IPS-NIHi7 (cell line): ENCODE data around the gene BANK1.
"Not testable (repeated sequence)": the region's sequence is repeated elsewhere in the genome, so short reads cannot be mapped to it uniquely, and the experiment has no call there.

ENCODE experiments used
- DNase-seq: peaks from one replicate; pipeline ENCODE4 v3.0.0; 2012; ENCODE audit warnings: mixed read lengths; ENCODE audit errors: extremely low spot score

BANK1 gene

DNA sequence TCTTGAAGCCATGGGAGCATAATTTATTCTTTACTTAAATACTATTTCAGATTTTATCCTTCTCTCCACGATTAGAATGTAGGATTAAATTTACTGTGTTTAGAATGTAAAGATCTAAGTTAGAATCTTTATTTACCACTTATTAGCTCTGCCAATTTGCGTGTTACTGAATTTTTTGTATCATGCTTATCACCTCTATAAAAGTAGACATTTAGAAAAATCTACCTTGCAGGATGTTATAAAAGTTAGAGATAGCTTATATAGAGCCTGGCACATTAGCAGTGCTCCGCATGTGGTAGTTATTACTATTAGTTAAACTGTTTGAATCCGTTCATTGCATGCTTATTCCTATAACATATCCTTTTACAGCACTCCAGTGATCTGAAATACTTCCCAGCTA, 97.9 kb downstream of the BANK1 start:
- DNase-seq = no peak

DNA sequence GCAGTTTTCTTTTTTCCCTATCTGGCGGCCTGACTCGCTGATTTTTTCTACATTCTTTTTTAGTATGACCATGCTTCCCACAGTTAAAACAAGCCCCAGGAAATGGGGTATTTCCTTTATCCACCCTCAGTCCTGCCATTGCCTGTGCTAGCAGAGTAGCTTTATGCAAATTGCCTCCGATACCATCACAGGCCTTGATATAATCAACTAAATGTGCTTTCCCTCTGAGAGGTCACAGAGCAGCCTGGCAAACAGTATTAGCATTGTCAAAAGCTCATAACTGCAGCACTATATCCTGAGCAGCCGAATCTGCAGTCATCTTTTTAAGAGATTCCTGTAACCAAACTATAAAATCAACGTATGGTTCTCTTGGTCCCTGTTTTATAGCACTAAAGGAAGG, 115.0 kb downstream of the BANK1 start:
- not testable (repeated sequence) for DNase-seq

DNA sequence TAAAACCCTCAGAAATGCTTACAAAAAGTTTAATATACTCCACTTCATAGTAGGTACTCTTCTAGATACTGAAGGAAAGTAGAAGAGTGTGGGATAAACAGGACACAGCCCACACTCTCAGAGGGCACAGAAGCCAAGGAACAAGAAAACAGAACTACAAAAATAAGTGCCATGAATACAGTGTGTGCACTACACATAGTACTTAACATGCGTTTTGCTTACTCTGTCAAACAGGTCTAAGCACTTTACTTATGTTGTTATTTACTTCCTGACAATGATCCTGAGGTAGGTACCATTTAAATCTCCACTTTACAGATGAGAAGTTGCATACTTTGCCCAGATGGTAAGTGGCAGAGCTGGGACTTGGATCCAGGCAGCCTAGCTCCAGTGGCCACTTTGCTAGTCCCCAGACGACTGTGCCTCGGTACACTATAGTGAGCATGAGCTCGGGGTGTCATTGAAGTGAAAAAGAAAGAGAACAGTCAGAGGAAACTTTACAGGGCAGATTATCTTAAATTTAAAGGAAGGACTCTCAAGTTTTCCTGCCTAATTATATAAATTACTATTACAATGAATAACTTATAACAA, 120.3 kb downstream of the BANK1 start:
- no peak for DNase-seq

DNA sequence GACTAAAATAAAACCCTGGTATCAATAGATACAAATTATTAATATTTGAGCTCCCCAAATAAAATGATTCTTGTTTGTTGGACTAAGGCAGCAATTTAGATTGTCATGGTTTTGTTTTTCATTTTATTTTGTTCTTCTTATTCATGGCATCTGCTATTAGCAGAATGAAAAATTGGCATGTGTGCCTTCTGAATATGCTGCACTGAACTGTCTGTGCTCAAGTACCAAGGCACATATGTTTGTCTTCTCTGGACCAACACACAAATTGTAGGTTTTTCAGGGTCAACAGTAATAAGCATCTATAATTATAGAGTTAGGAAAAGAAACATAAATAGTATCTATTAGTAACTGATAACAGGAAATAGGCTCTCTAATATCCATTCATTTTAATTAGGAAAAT, 121.1 kb downstream of the BANK1 start:
- no peak for DNase-seq

DNA sequence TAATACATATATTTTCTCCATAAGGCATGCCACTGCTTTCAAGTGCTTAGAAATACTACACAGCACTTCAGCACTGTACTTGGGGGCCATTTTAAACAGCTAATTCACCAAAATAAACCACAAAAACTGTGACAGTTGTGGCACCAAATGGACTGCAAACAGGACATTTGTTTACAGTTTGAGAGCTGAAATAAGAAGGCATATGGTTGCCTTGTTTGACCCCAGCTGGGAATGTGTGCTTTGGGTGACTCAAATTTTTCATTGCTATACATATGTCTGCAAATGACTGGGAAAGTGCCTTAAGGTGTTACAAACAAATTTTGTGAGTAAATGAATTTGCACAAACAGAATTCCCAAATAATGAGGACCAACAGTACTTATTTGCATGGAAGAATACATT, 124.2 kb downstream of the BANK1 start:
- DNase-seq = no peak

DNA sequence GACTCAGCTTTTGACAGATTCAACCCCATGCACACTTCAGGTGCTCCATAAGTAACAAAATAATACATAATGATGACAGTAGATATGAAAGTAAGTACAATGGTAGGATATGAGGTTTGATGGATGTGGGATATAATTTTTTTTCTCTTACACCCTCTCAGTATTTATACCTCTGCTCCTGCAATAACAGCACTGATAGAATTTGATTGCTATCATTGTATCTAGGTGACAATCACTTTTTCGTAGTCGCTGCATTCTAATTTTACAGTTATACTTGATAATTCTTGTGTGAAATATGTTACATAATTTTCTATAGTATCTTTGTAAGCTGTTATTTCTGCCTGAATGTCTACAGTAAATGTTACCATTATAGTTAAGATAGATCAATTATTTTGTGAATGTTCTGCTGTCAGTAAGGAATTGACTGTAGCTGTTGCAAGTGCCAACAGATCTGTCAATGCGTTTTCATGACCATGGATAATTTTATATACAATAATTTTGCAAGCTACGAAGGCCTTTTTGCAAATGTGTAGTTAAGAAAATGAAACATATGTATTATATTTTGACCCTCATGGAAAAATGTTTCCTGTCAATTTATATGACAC, 128.9 kb downstream of the BANK1 start:
- no peak for DNase-seq

DNA sequence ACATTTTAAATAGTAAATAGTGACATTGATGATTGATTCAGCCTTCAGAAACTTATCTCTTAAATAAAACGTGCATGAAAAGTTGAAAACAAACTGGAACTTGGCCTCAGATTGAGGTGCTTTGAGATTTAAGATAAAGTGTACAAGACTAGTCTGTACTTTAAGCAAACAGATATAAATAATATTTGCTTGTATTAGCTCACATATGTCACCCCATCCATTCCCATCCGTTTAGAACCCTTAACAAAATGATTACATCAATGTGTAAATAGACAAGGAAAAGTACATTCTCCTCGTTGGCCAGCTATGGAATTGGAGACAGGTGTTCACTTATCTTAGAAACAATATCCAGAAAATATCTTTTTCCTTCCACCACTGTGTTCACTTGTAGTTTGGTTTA, 130.8 kb downstream of the BANK1 start:
- DNase-seq = no peak

DNA sequence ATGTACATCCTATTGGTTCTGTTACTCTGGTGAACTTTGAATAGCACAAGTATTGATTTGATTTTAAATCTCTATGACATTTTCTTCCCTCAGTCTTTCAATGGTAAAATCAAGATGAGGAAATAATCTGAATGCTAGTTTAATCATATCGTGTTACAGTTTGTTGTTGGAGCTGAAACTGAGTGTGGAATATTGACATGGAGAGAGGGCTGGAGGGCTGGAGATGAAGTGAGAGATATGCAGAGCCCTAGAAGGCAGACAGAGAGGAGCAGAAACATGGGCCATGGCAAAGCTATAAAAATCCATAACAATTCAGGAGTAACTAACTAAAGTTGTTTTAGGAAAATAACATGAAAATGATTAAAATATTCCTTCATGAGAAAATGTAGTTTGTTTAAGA, 141.1 kb downstream of the BANK1 start:
- DNase-seq = no peak

DNA sequence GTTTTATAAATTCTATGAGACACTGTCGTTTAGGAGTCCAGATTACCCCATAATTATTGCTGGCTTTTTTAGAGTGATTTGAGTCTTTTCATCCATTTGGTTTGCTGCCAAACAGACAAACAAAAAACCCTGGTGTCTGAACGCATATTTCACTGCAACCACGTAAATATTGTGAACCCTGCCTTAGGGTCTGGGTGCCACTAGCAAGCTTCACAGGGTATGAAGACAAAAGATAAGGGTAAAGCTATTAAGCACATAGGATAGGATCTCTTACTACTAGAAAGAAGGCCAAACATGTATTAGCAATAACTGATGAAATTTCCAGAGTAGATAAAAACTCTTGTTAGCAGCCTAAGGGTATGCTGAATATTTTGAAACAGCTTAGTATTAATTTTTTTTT, 143.3 kb downstream of the BANK1 start:
- no peak for DNase-seq

DNA sequence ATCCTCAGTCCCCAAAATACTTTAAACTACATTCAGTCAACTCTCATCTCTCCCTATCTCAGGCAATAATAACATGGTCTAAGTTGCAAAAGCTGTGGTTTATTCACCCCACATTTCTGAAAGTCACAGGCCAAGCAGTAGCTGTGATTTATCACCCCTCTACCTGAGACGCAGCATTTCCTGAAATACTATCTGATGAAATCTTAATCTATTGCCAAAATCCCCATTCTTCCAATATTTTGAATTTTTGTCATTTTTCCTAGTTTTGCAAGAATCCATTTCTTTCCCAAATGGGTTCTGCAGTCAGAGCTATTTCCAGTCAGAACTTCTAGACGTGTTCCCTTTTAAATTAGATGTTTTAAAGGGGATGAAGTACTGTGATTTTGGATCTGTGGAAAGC, 148.3 kb downstream of the BANK1 start:
- DNase-seq = no peak

DNA sequence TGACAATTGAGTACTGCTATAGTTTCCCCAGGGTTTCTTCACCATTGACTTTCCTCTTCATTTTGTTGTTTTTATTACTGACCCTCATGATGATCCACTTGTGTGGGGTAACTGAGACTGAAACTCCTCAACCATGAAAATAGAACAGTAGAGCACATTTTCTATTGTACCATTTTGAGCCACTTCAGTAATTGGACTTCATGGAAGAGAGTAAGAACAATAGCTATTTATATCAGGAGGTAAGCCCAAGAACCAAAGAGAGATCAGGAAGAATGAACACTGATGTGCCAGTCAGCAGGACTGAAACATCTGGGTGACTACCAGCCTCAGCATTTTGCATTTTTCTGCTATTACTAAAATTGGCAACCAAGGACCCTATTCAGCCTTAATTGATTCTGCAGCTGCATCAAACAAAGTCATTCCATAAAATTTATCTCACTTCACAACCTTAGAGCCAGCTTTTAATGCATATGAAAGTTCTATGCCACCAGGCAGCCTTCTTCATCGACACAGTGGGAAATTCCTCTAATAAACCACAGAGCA, 151.4 kb downstream of the BANK1 start:
- DNase-seq = no peak

DNA sequence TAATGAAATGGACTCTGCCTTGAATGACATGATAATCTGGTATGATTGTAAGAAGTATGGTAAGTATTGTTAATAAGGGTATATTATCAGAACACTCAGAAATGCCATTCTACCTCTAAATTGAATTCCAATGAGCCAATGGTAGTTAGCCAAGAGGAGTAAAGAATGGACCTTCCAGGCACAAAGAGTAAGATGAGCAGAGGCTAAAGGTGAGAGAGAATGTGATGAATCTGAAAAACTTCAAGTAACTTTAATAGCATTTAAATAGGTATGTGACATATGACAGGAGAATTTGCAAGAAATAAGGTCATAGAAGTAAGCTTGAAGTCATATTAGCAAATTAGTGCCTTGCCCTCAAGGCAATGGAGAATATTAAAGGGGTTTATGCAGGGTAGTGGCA, 152.4 kb downstream of the BANK1 start:
- DNase-seq = no peak

DNA sequence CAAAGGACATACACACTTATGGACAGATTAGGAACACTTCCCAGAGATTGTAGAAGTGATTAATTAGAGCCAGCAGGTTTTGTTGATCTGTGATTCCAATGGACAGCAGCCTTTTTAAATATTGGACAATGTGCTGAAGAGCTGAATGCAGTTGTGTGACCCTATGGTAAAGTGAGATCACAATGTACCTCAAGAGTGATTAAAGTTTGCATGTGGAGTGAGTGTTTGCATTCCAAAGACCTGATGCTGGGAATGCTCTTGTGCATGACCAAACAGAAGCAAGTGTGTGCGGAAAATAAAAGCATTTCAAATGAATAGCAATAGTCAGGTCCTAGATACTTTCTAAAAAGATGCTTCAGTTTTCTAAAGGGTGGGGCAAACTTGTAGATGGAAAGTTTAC, 154.1 kb downstream of the BANK1 start:
- DNase-seq = no peak

DNA sequence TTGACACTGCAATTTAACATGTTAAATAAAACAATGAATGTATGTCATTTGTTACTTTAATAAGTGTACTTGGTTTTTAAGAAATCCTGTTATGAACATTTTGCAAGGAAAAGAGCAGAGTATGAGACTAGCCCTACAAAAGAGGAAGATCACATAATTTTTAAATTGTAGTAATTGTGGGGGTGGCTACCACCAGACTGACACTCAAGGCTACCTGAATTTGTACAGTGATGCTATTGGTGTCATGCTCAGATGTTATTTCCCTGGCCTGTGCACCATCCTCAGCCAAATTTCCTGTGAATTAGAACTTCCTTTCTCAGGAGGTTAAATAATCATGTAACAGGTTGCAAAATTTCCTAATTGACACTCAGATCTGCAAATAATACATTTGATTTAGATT, 157.5 kb downstream of the BANK1 start:
- DNase-seq = no peak

DNA sequence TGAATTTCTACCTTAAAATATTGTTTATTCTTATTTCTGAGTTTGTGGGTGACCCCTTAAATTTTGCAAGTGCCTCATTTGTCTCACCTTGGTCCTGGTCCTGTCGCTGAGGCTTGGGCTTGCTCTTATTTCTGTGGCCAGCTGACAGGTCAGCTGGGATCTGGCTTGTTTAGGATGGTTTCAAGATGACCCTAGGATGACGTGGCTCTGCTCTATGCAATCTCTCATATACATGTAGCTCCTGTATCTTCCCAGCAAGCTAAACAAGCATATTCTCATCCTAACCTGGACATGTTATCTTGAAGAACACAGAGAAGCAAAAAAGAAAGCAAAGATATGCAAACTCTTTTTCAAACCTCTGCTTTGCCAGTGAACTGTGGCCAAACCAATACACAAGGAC, 158.4 kb downstream of the BANK1 start:
- DNase-seq = no peak

DNA sequence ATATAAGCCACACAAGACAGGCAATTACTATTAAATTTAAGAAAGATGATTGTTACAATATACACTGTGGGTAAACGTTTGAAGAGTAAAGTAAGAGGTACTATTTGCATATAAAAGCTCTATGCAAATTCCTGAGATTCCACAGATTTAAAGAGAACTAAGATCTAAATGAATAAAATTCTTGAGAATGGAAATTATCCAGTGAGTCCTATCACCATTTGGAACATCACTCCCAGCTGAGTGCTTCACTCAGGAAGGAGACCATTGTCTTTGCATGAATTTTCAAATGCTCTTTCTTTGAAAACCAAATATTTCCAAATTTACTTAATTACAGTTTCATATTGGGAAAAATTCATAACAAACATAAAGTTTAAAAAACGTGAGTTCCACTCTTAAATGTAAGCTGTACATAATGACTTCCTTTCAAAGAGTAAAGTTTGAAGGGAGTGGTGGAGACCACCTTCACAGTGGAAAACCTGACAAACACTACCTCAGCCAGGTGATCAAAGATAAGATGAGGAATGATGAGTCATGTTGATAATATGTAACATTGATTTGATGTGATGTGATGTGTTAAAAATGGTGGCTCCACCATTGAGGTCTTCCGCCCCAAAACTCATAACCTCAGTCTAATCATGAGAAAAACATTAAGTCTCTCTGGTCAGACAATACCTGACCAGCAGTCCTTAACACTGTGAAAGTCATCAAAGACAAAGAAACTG, 159.9 kb downstream of the BANK1 start:
- no peak for DNase-seq

DNA sequence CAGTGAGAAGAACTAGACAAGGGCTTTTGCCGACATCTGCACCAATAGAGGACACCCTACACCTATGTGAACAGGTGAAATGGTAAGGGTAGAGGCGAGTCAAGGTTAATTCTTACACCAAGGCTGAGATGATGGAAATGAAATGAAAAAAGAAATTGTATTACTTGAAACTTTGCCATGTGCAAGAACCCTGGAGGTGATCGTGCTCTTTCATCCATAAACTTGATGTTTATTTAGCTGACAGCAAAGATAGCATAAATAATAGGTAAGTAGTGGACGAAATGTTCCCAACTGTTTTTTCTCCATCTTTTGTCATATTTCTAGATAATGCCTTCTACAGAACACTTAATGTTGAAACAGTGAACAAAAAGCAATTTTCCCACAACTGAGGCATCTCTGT, 162.5 kb downstream of the BANK1 start:
- DNase-seq = no peak

DNA sequence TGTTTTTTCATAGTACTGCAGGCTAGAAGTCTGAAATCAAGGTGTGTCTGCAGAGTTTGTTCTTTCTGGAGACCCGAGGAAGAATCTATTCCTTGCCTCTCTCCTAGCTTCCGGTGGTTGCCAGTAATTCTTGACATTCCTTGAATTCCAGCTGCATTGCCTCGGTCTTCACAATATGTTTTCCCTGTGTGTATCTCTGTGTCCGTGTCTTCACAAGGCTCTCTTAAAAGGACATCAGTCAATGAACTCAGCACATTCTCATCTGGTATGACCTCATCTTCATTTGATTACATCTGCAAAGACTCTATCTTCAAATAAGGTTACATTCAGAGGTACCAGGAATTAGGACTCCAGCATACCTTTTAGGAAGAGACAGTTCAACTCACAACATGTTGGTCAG, 163.4 kb downstream of the BANK1 start:
- DNase-seq = peak; percentile 24

DNA sequence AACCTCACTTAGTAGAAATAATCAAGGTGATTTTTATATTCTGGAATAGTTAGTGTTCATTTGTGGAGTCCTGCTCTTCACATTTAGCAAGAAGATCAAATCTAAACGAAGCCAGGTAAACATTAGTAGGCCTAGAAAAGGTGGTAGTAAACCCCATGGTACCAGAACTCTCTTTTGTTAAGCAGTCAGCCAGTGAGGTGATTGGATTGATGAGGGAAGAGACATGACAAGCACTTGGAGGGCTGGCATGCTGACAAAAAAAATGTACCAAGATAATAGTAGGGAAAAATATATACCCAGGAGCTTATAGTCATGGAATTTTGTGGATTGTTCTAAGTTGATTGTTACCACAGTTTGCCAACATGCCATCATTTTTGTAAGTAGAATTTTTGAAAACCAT, 163.8 kb downstream of the BANK1 start:
- no peak for DNase-seq

DNA sequence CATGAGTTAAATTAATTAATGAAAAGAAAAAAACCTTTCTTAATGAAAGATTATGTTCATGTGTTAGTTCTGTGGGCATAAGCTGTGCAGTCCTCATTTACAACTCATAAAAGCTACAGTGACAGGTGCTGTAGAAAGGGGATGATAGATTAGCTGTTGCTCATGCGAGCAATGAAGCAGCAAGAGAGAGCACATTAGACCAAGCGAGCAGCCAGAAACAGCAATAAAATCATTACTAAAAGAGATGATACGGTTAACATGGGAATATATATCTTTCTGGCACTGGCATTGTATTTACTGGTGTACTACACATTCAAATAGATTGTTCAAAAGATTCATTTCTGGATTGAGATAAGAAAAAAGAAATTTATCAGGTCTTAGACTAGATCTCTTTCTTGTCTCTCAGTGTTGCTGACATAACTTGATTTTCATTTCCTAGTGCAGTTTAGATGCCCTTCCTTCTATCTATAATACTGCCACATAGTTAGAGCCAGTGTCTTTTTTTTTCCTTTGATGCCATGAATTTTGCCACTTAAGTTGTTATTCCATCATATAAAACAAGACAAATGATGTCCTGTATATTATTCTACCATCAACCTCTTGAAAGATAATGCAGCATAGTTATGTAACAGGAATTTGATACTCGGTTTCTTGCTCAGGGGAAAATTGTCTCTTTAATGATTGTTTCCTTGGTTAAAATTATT, 164.6 kb downstream of the BANK1 start:
- DNase-seq = no peak

DNA sequence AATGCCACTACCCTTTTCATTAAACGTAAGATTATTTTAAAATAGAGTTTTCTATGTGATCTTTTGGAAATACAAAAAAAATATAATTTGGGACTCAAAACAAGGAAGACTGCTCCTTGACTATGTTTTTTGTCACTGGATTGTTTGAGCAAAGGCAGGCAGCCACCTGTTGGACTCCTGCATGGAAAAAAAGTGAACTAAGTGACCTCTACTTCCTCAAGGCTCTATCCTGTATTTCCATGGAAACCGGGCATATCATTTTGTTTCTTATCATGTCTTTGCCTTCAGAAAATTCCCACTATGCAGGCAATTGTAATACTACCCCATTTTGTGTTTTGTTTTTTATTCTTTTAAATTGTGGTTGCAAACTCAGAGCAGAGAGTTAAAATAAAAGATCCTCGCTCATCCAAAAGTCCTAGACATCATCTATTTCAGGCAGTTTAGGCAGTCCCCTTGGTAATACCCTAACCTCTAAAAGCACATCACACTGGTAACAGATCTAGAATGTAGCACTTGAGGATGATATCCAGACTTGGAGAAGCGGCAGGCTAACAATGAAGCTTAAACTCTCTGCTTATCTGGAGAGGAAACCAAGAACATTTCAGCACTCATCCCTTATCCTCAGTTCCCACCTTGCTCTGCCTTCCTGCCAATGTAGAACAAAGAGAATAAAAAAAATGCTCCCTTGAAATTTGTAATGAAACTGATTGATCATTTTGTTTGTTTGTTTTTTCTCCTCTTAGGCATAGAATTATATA, 165.7 kb downstream of the BANK1 start:
- no peak for DNase-seq

DNA sequence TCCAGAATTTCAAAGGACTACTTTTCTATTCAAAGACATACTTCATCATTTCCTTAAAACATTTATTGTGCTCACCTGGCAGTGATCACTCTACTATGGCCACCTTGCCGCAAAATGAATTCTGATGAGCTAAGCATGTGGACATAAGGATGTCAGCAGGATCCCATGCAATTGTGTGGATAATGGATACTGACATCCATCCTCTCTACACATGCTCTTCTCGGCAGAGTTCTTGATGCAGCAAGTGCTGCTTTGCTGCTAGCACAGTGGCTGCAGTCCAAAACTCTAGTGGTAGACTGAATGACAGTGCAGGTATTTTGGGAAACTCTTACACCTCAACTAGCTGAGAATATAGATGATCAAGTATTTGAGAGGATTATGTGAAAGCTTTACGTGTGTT, 168.0 kb downstream of the BANK1 start:
- no peak for DNase-seq
